Common myeloid progenitor, CD34-positive (primary cell): Measurements from ENCODE around the gene MGAT5.

ENCODE experiments used
- CTCF ChIA-PET: fragments of 350-600 bp; sonication (Branson Sonifier 250); formaldehyde crosslinking; loops from one replicate; lab custom pipeline; 2021; ENCODE audit warnings: antibody characterized with exemption; lab: Charles Lee
- POLR2A ChIA-PET: fragments of 350-600 bp; sonication (Branson Sonifier 250); formaldehyde crosslinking; loops from one replicate; lab custom pipeline; 2021; ENCODE audit warnings: antibody characterized with exemption; lab: Charles Lee
- DNase-seq, 3 donors: peaks; one replicate each; pipeline versions ENCODE4 v3.0.0 to v3.0.0-alpha.2; 2013
- H3K27ac ChIP-seq, 2 experiments: 1 replicate in 1 of 2; 2 replicates in 1 of 2; pipeline ENCODE4 v1.7.0; 2013; ENCODE audit warnings: inconsistent platforms in 2 of 2, low read length in 2 of 2, mild to moderate bottlenecking in 2 of 2, low read depth in 1 of 2, moderate library complexity in 1 of 2; ENCODE audit not compliant: severe bottlenecking in 2 of 2, insufficient read depth in 1 of 2, poor library complexity in 1 of 2
- H3K27me3 ChIP-seq, 5 experiments: replicated peaks in 2 of 5; 1 replicate in 3 of 5; 2 replicates in 2 of 5; pipeline versions ENCODE4 v1.6.1 to v1.7.0; 2013; ENCODE audit warnings: low read length in 4 of 5, mild to moderate bottlenecking in 2 of 5, moderate library complexity in 2 of 5, inconsistent platforms in 1 of 5; ENCODE audit not compliant: insufficient read depth in 5 of 5, control insufficient read depth in 4 of 5
- H3K36me3 ChIP-seq, 4 experiments: 1 replicate in 2 of 4; 2 replicates in 2 of 4; pipeline versions ENCODE4 v1.6.1 to v1.7.0; 2013; ENCODE audit warnings: low read length in 3 of 4, control low read depth in 1 of 4, mild to moderate bottlenecking in 1 of 4; ENCODE audit not compliant: control insufficient read depth in 4 of 4, insufficient read depth in 4 of 4
- H3K4me1 ChIP-seq, 4 experiments: 1 replicate in 3 of 4; 2 replicates in 1 of 4; pipeline versions ENCODE4 v1.6.1 to v1.7.1; 2013; ENCODE audit warnings: low read length in 3 of 4, mild to moderate bottlenecking in 3 of 4, control low read depth in 1 of 4, inconsistent platforms in 1 of 4, moderate library complexity in 1 of 4; ENCODE audit not compliant: control insufficient read depth in 4 of 4, insufficient read depth in 4 of 4; ENCODE audit errors: control extremely low read depth in 1 of 4
- H3K4me3 ChIP-seq, 7 experiments: 1 replicate in 4 of 7; 2 replicates in 3 of 7; pipeline versions ENCODE4 v1.5.1 to v1.7.0; 2013; ENCODE audit warnings: mild to moderate bottlenecking in 7 of 7, low read length in 6 of 7, moderate library complexity in 6 of 7, inconsistent platforms in 2 of 7, low read depth in 2 of 7, control low read depth in 1 of 7; ENCODE audit not compliant: insufficient read depth in 4 of 7, control insufficient read depth in 1 of 7; ENCODE audit errors: extremely low read depth in 1 of 7
- H3K9me3 ChIP-seq, 5 experiments: 1 replicate in 4 of 5; 2 replicates in 1 of 5; pipeline versions ENCODE4 v1.6.1 to v1.7.1; 2013; ENCODE audit warnings: low read length in 4 of 5, mild to moderate bottlenecking in 2 of 5, inconsistent platforms in 1 of 5, low read depth in 1 of 5, moderate library complexity in 1 of 5; ENCODE audit not compliant: control insufficient read depth in 4 of 5, insufficient read depth in 2 of 5; ENCODE audit errors: control extremely low read depth in 1 of 5
- WGBS: methylation state at CpG from one replicate; pipeline ENCODE4 v1.1.5; 2013; ENCODE audit not compliant: insufficient coverage; 5-methylcytosine and 5-hydroxymethylcytosine counted together

The MGAT5 gene

GRCh38 chr2:134433469-134433868 lies 179.6 kb downstream of the MGAT5 start:
- 87% methylated on average over 7 of the region's 7 CpGs for WGBS
- Histone ChIP-seq H3K36me3 (peaks cover 10 to 39% (median 14%) of the 10 kb centered on the region in 4 experiments), H3K4me1 (peaks cover 0 to 7% (median 0%) of the 10 kb centered on the region in 4 experiments), H3K9me3 (no peaks in the 10 kb centered on the region), H3K4me3 (no peak overlapping the region), H3K27me3 (no peaks in the 10 kb centered on the region), H3K27ac (no peak overlapping the region)
- ChIA-PET POLR2A (no interaction called here), CTCF (no interaction called here)
- no peak for DNase-seq

- 100% methylated on average over 5 of the region's 6 CpGs for WGBS
- no peak for DNase-seq
- no peak overlapping the region for H3K27ac ChIP-seq
- CTCF ChIA-PET, result interaction anchor here (3.3 kb wide), 1 partner anchor 17 kb away, joined by 11 read pairs; no protein-coding TSS in a partner anchor
- H3K4me1 ChIP-seq, result peaks cover 0 to 7% (median 0%) of the 10 kb centered on the region in 4 experiments
- no peak overlapping the region for H3K4me3 ChIP-seq
- H3K9me3 ChIP-seq, result no peaks in the 10 kb centered on the region
- peaks cover 9 to 38% (median 14%) of the 10 kb centered on the region in 4 experiments for H3K36me3 ChIP-seq
- no peaks in the 10 kb centered on the region for H3K27me3 ChIP-seq
- POLR2A ChIA-PET, result no interaction called here
Observed at GRCh38 chr2:134433979-134434378, 180.1 kb downstream of the MGAT5 start.

- no peak for DNase-seq
- POLR2A ChIA-PET, result no interaction called here
- H3K4me1 ChIP-seq, result peaks cover 0 to 7% (median 0%) of the 10 kb centered on the region in 4 experiments
- WGBS, result 97% methylated on average over 4 of the region's 4 CpGs
- H3K27ac ChIP-seq, result no peak overlapping the region
- no peaks in the 10 kb centered on the region for H3K27me3 ChIP-seq
- H3K9me3 ChIP-seq, result no peaks in the 10 kb centered on the region
- CTCF ChIA-PET, result interaction anchor here (0.9 to 3.3 kb wide), 4 partner anchors 12 to 68 kb away, joined by 3 to 11 read pairs (median 3); no protein-coding TSS in a partner anchor
- H3K4me3 ChIP-seq, result no peak overlapping the region
- H3K36me3 ChIP-seq, result peaks cover 4 to 33% (median 16%) of the 10 kb centered on the region in 4 experiments
Observed at GRCh38 chr2:134435505-134435904, 181.6 kb downstream of the MGAT5 start.

GRCh38 chr2:134435936-134436335 lies 182.1 kb downstream of the MGAT5 start:
- peaks cover 4 to 30% (median 16%) of the 10 kb centered on the region in 4 experiments for H3K36me3 ChIP-seq
- no peak overlapping the region for H3K4me3 ChIP-seq
- H3K27me3 ChIP-seq, result no peaks in the 10 kb centered on the region
- DNase-seq, result no peak
- no peak overlapping the region for H3K27ac ChIP-seq
- CTCF ChIA-PET, result interaction anchor here (0.9 to 3.3 kb wide), 4 partner anchors 12 to 68 kb away, joined by 3 to 11 read pairs (median 3); no protein-coding TSS in a partner anchor
- H3K4me1 ChIP-seq, result peaks cover 0 to 7% (median 0%) of the 10 kb centered on the region in 4 experiments
- no peaks in the 10 kb centered on the region for H3K9me3 ChIP-seq
- POLR2A ChIA-PET, result no interaction called here

- H3K4me3 ChIP-seq, result no peak overlapping the region
- no peaks in the 10 kb centered on the region for H3K27me3 ChIP-seq
- peaks cover 4 to 35% (median 15%) of the 10 kb centered on the region in 4 experiments for H3K36me3 ChIP-seq
- H3K9me3 ChIP-seq, result no peaks in the 10 kb centered on the region
- CTCF ChIA-PET, result interaction anchor here (1.3 to 3.3 kb wide), 3 partner anchors 15 to 551 kb away, joined by 3 to 11 read pairs (median 4); no protein-coding TSS in a partner anchor
- POLR2A ChIA-PET, result no interaction called here
- H3K4me1 ChIP-seq, result peaks cover 0 to 5% (median 0%) of the 10 kb centered on the region in 4 experiments
- WGBS, result 91% methylated on average over 7 of the region's 7 CpGs
- no peak for DNase-seq
- no peak overlapping the region for H3K27ac ChIP-seq
Observed at GRCh38 chr2:134436706-134437105, 182.8 kb downstream of the MGAT5 start.

GRCh38 chr2:134438371-134438770 lies 184.5 kb downstream of the MGAT5 start:
- H3K4me1 ChIP-seq, result no peaks in the 10 kb centered on the region
- H3K36me3 ChIP-seq, result peaks cover 0 to 41% (median 14%) of the 10 kb centered on the region in 4 experiments
- ChIA-PET CTCF (interaction anchor here (1.3 to 1.6 kb wide), 2 partner anchors 13 to 26 kb away, joined by 4 to 10 read pairs; no protein-coding TSS in a partner anchor), POLR2A (no interaction called here)
- no peak overlapping the region for H3K4me3 ChIP-seq
- WGBS, result 64% methylated on average over 1 of the region's 3 CpGs
- no peaks in the 10 kb centered on the region for H3K27me3 ChIP-seq
- no peak overlapping the region for H3K27ac ChIP-seq
- no peaks in the 10 kb centered on the region for H3K9me3 ChIP-seq
- no peak for DNase-seq

GRCh38 chr2:134440336-134440909 lies 186.6 kb downstream of the MGAT5 start:
- ChIA-PET POLR2A (no interaction called here), CTCF (interaction anchor here (1.0 to 1.3 kb wide), 3 partner anchors 10 to 460 kb away, joined by 3 to 6 read pairs (median 3); no protein-coding TSS in a partner anchor)
- H3K4me3 ChIP-seq, result no peak overlapping the region
- H3K4me1 ChIP-seq, result no peaks in the 10 kb centered on the region
- H3K27ac ChIP-seq, result no peak overlapping the region
- WGBS, result 99% methylated on average over 7 of the region's 16 CpGs
- no peaks in the 10 kb centered on the region for H3K9me3 ChIP-seq
- no peaks in the 10 kb centered on the region for H3K27me3 ChIP-seq
- peaks cover 0 to 45% (median 10%) of the 10 kb centered on the region in 4 experiments for H3K36me3 ChIP-seq
- no peak for DNase-seq
